H9 (cell line): ENCODE measurements around the gene LSM7. TPM values are rescaled to one million over a fixed set of nuclear protein-coding genes. Genes with fewer than 3 reads are reported as not detected.

Source experiments
- DNase-seq: peaks from one replicate; pipeline ENCODE4 v3.0.0-alpha.2; 2017
- H2AFZ ChIP-seq: one replicate; pipeline ENCODE4 v1.6.1; 2013; ENCODE audit warnings: mild to moderate bottlenecking, low read length, control low read depth, moderate library complexity
- H2AK5ac ChIP-seq: 2 replicates; pipeline ENCODE4 v1.6.1; 2013; ENCODE audit warnings: low read length, control low read depth, mixed read lengths; ENCODE audit not compliant: insufficient read length
- H2BK120ac ChIP-seq: one replicate; pipeline ENCODE4 v1.6.1; 2013; ENCODE audit warnings: low read depth, mild to moderate bottlenecking, low read length, control low read depth, inconsistent platforms; ENCODE audit not compliant: poor library complexity, severe bottlenecking
- H2BK12ac ChIP-seq: 2 replicates; pipeline ENCODE4 v1.6.1; 2013; ENCODE audit warnings: low read length, control low read depth, mixed read lengths, low read depth; ENCODE audit not compliant: insufficient read length
- H2BK15ac ChIP-seq: 2 replicates; pipeline ENCODE4 v1.6.1; 2013; ENCODE audit warnings: low read depth, low read length, control low read depth
- H2BK20ac ChIP-seq: one replicate; pipeline ENCODE4 v1.6.1; 2013; ENCODE audit warnings: low read depth, mild to moderate bottlenecking, low read length, control low read depth, inconsistent platforms; ENCODE audit not compliant: poor library complexity, severe bottlenecking
- H2BK5ac ChIP-seq: 2 replicates; pipeline ENCODE4 v1.6.1; 2013; ENCODE audit warnings: low read length, control low read depth, mixed read lengths; ENCODE audit not compliant: insufficient read length
- H3K14ac ChIP-seq: 2 replicates; pipeline ENCODE4 v1.6.1; 2013; ENCODE audit warnings: low read length, control low read depth; ENCODE audit not compliant: insufficient read depth
- H3K18ac ChIP-seq: 2 replicates; pipeline ENCODE4 v1.6.1; 2013; ENCODE audit warnings: low read depth, mild to moderate bottlenecking, mixed read lengths, low read length, control low read depth; ENCODE audit not compliant: insufficient read length
- H3K23ac ChIP-seq: 2 replicates; pipeline ENCODE4 v1.6.1; 2013; ENCODE audit warnings: low read length, control low read depth, mixed read lengths, low read depth; ENCODE audit not compliant: insufficient read length
- H3K23me2 ChIP-seq: 2 replicates; pipeline ENCODE4 v1.6.1; 2013; ENCODE audit warnings: low read depth, mild to moderate bottlenecking, mixed read lengths, low read length, control low read depth; ENCODE audit not compliant: insufficient read length, poor library complexity, severe bottlenecking
- H3K27ac ChIP-seq: 2 replicates; pipeline ENCODE4 v1.5.1; 2013; ENCODE audit warnings: low read length, control low read depth, mixed read lengths, low read depth; ENCODE audit not compliant: insufficient read length
- H3K27me3 ChIP-seq: 2 replicates; pipeline ENCODE4 v1.6.1; 2013; ENCODE audit warnings: low read length, control low read depth, inconsistent platforms; ENCODE audit not compliant: insufficient read depth
- H3K4ac ChIP-seq: 2 replicates; pipeline ENCODE4 v1.6.1; 2013; ENCODE audit warnings: low read depth, mild to moderate bottlenecking, control low read depth, inconsistent platforms, low read length, moderate library complexity
- H3K4me1 ChIP-seq: 2 replicates; pipeline ENCODE4 v1.6.1; 2013; ENCODE audit warnings: low read length, control low read depth, inconsistent platforms; ENCODE audit not compliant: insufficient read depth
- H3K4me2 ChIP-seq: 2 replicates; pipeline ENCODE4 v1.6.1; 2013; ENCODE audit warnings: low read length, control low read depth, mixed read lengths; ENCODE audit not compliant: insufficient read length, insufficient read depth
- H3K56ac ChIP-seq: 2 replicates; pipeline ENCODE4 v1.6.1; 2013; ENCODE audit warnings: low read depth, mild to moderate bottlenecking, mixed read lengths, low read length, control low read depth; ENCODE audit not compliant: insufficient read length
- H3K79me1 ChIP-seq: 2 replicates; pipeline ENCODE4 v1.6.1; 2013; ENCODE audit warnings: low read depth, mild to moderate bottlenecking, moderate library complexity, low read length, control low read depth, inconsistent platforms; ENCODE audit not compliant: insufficient read depth, poor library complexity, severe bottlenecking
- H3K79me2 ChIP-seq: 2 replicates; pipeline ENCODE4 v1.6.1; 2013; ENCODE audit warnings: low read length, control low read depth, inconsistent platforms; ENCODE audit not compliant: insufficient read depth
- H3K9ac ChIP-seq: 2 replicates; pipeline ENCODE4 v1.6.1; 2013; ENCODE audit warnings: low read length, control low read depth, mixed read lengths; ENCODE audit not compliant: insufficient read length; ENCODE audit errors: extremely low read depth
- H3K9me3 ChIP-seq: one replicate; pipeline ENCODE4 v1.6.1; 2013; ENCODE audit warnings: low read depth, low read length, inconsistent platforms; ENCODE audit not compliant: control insufficient read depth
- H3T11ph ChIP-seq: one replicate; pipeline ENCODE4 v1.6.1; 2013; ENCODE audit warnings: mild to moderate bottlenecking, low read length, control low read depth, inconsistent platforms
- H4K20me1 ChIP-seq: one replicate; pipeline ENCODE4 v1.6.1; 2013; ENCODE audit not compliant: control insufficient read depth, insufficient read length, insufficient read depth
- H4K5ac ChIP-seq: 2 replicates; pipeline ENCODE4 v1.6.1; 2013; ENCODE audit warnings: low read depth, mild to moderate bottlenecking, mixed read lengths, low read length, control low read depth; ENCODE audit not compliant: insufficient read length
- H4K8ac ChIP-seq: replicated peaks from 2 replicates; pipeline ENCODE4 v1.6.1; 2013; ENCODE audit warnings: low read length, control low read depth, mixed read lengths, low read depth; ENCODE audit not compliant: insufficient read length
- H4K91ac ChIP-seq: 2 replicates; pipeline ENCODE4 v1.6.1; 2013; ENCODE audit warnings: low read depth, mild to moderate bottlenecking, moderate library complexity, mixed read lengths, low read length, control low read depth; ENCODE audit not compliant: insufficient read length
- H3K27ac Mint-ChIP-seq, 3 experiments: 2 replicates in 2 of 3; 3 replicates in 1 of 3; pipeline ENCODE4 v1.8.0; 2020 to 2021; ENCODE audit warnings: mixed read lengths in 3 of 3, mild to moderate bottlenecking in 1 of 3, moderate library complexity in 1 of 3
- H3K27me3 Mint-ChIP-seq: 2 replicates; pipeline ENCODE4 v1.8.0; 2021; ENCODE audit warnings: low read depth, mild to moderate bottlenecking, moderate library complexity, mixed read lengths
- H3K36me3 Mint-ChIP-seq, 3 experiments: 2 replicates in 2 of 3; 3 replicates in 1 of 3; pipeline ENCODE4 v1.8.0; 2020 to 2021; ENCODE audit warnings: low read depth in 3 of 3, mixed read lengths in 3 of 3; ENCODE audit not compliant: insufficient read depth in 1 of 3
- H3K4me1 Mint-ChIP-seq, 2 experiments: 2 replicates each; pipeline ENCODE4 v1.8.0; 2020; ENCODE audit warnings: mixed read lengths in 2 of 2
- H3K4me3 Mint-ChIP-seq, 2 experiments: 2 replicates in 1 of 2; 3 replicates in 1 of 2; pipeline ENCODE4 v1.8.0; 2020 to 2021; ENCODE audit warnings: mild to moderate bottlenecking in 2 of 2, mixed read lengths in 2 of 2, moderate library complexity in 1 of 2
- H3K9me3 Mint-ChIP-seq, 2 experiments: 2 replicates in 1 of 2; 3 replicates in 1 of 2; pipeline ENCODE4 v1.8.0; 2020; ENCODE audit warnings: mild to moderate bottlenecking in 2 of 2, mixed read lengths in 2 of 2, moderate library complexity in 1 of 2
- WGBS: extraction: QIAGEN DNeasy Blood & Tissue Kit; methylation state at CpG from one replicate; pipeline ENCODE4 v1.1.7; 2013; ENCODE audit warnings: missing lambda C conversion rate, low lambda C conversion rate, mixed read lengths; ENCODE audit not compliant: insufficient read length; ENCODE audit errors: extremely low coverage; 5-methylcytosine and 5-hydroxymethylcytosine counted together
- total RNA-seq: library from RNA; stranded (reverse); gene quantifications from 2 replicates; pipeline ENCODE4 v1.2.1, GENCODE V29; 2021
- TF ChIP-seq, protein P1 (sequence below): fragments of 200-600 bp; sonication (generic); conservative IDR thresholded peaks from 3 replicates; pipeline ENCODE4 v1.8.0; 2021; ENCODE audit warnings: antibody characterized with exemption, mild to moderate bottlenecking

The LSM7 gene
- total RNA-seq, 1 experiment from 2014 or later = 187 TPM

DNA sequence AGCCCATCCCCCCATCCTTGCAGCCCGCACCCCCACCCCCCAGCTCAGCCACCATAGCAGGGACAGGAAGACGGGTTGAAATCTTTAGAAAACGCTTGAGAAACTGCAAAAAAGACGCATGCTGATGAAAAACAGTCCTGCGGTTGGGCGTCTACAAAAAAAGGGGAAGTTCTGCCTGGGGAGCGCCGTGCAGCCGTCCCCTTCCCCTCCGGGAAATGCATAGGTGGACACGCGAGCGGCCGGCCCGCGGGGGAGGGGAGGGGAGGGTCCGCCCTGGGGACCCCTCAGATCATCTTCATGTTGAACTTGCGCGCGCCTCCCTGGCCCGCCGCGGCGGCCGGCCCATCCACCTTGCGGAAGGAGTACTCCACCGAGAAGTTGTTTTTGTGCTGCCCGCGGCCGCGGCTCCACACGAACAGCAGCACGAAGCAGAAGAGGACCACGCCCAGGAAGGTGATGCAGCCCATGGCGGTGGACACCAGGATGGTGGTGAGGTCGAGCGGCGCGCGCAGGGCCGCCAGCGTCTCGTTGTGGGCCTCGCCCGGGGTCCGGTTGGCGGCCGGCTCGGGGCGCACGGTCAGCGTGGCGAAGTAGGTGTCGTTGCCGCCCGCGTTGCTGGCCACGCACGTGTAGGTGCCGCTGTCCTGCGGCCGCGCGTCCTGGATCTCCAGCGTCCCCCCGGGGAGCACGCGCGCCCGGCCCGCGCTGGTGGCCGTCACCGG is 38.5 kb downstream of the LSM7 start:
- Histone ChIP-seq H3K18ac (no peak overlapping the region), H2AFZ (no peak overlapping the region), H3K4me1 (no peaks in the 10 kb centered on the region), H2AK5ac (no peak overlapping the region), H2BK5ac (no peak overlapping the region), H3K14ac (no peak overlapping the region), H3K4ac (no peak overlapping the region), H4K91ac (no peak overlapping the region), H2BK12ac (no peak overlapping the region), H3K23ac (no peak overlapping the region), H3K79me2 (no peaks in the 10 kb centered on the region), H3T11ph (no peak overlapping the region), H2BK15ac (no peak overlapping the region), H3K4me2 (peak overlapping the region; percentile 65), H2BK20ac (no peak overlapping the region), H3K27me3 (peaks cover 35% of the 10 kb centered on the region; the same call in 1 of the 2 replicates), H3K56ac (no peak overlapping the region), H3K9me3 (no peaks in the 10 kb centered on the region), H3K23me2 (no peaks in the 10 kb centered on the region), H2BK120ac (no peak overlapping the region), H3K9ac (no peak overlapping the region), H4K8ac (no peak overlapping the region), H3K27ac (no peak overlapping the region), H4K20me1 (no peaks in the 10 kb centered on the region), H4K5ac (no peak overlapping the region), H3K79me1 (no peaks in the 10 kb centered on the region)
- Mint-ChIP-seq H3K27me3 (peaks cover 95% of the 10 kb centered on the region), H3K4me1 (peaks cover 7 to 18% of the 10 kb centered on the region in 2 experiments; a peak in 3 of 4 replicates), H3K36me3 (peaks cover 0 to 7% (median 4%) of the 10 kb centered on the region in 3 experiments; a peak in 3 of 7 replicates), H3K27ac (no peak overlapping the region), H3K4me3 (peak overlapping the region; percentile 52 to 82), H3K9me3 (peaks cover 5 to 6% of the 10 kb centered on the region in 2 experiments; a peak in 3 of 5 replicates)
- DNase-seq = no peak
- TF ChIP-seq, protein P1, sequence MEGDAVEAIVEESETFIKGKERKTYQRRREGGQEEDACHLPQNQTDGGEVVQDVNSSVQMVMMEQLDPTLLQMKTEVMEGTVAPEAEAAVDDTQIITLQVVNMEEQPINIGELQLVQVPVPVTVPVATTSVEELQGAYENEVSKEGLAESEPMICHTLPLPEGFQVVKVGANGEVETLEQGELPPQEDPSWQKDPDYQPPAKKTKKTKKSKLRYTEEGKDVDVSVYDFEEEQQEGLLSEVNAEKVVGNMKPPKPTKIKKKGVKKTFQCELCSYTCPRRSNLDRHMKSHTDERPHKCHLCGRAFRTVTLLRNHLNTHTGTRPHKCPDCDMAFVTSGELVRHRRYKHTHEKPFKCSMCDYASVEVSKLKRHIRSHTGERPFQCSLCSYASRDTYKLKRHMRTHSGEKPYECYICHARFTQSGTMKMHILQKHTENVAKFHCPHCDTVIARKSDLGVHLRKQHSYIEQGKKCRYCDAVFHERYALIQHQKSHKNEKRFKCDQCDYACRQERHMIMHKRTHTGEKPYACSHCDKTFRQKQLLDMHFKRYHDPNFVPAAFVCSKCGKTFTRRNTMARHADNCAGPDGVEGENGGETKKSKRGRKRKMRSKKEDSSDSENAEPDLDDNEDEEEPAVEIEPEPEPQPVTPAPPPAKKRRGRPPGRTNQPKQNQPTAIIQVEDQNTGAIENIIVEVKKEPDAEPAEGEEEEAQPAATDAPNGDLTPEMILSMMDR = no peak
- no CpG with 5 or more reads among the region's 74 CpGs for WGBS
